CD4-positive, alpha-beta T cell treated with Interleukin-1 beta for 1 hour (primary cell): Measurements from ENCODE around the gene MTX1.

Experiments used
- DNase-seq, 2 donors: peaks; one replicate each; pipeline ENCODE4 v3.0.0-alpha.2; 2020 to 2022

Gene MTX1

DNA sequence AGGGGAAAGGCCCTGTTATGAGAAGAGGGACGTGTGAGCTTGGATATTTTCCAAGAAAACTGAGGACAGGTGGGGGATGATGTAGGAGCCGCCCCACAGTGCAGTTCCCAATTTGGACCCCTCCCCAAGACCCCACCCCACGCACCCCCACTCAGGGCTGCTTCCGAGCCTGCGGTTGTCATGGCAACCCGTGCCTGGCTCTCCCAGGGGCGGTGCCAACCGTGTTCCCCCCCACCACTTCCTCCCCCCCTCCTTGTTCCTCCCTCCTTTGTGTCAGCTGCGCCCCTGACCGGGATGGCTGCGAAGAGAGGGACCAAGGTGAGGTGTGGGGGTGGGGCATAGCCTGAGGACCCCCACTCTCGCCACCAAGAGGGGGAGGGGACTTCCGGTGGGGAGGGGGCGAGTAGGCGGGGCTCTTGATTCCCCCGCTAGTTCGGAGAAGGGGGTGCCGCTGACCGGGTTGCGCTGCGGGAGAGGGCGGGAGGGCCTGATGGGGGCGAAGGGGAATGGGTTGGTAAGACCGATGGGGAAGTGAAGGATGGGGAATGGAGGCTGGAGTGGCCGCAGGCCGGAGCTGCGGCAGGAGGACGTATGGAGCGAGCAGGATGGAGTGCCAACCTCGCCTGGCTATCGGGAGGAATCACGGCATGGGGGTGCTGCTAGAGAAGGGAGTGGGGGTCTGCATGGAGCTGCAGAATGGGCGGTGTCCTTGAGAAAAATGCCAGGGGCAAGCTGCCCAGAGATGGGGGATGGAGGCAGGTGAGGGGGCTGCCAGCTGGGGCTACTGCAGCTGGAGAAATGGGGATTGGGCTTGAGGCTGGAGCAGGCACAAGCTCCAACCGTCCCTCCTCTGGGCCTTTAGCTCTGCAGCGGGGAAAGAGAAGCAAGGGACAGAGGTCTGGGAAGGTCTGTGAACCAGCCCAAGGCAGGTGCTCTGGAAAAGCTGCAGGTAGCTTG, 33.9 kb upstream of the MTX1 start:
- DNase-seq: peak; percentile 68 to 71

DNA sequence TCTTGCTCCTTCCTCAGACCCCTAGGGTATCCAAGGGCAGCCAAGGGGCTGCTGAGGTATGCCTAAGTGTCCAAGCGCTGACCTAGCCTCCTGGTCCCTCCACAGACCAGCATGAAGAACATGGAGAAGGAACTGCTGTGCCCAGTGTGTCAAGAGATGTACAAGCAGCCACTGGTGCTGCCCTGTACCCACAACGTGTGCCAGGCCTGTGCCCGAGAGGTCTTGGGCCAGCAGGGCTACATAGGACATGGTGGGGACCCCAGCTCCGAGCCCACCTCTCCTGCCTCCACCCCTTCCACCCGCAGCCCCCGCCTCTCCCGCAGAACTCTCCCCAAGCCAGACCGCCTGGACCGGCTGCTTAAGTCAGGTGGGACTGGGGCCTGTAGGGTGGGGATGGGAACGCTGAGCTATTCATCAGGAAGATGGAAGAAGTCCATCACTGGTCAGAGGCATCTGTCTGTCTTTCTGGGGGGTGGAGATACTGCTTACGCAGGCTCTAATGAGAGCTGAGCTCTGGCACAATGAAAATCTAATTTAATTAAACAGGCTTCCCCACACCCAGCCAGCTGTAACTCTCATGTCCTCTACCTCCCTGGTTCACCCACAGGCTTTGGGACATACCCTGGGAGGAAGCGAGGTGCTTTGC, 33.1 kb upstream of the MTX1 start:
- DNase-seq: no peak

DNA sequence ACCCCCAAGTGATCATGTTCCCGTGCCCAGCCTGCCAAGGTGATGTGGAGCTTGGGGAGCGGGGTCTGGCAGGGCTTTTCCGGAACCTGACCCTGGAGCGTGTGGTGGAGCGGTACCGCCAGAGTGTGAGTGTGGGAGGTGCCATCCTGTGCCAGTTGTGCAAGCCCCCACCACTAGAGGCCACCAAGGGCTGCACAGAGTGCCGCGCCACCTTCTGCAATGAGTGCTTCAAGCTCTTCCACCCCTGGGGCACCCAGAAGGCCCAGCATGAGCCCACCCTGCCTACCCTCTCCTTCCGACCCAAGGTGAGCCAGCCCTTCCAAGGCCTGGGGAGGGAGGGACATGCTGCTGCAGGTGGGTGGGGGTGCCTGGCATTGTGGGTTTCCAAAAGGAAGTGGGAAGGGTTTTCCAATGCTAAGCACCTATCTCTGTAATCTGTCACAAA, 32.5 kb upstream of the MTX1 start:
- DNase-seq: no peak

GRCh38 chr1:155176544-155177071, 31.9 kb upstream of the MTX1 start:
- DNase-seq: peak; percentile 79 to 84

- DNase-seq: no peak
These were observed 31.1 kb upstream of the MTX1 start for GRCh38 chr1:155177192-155177917.

DNA sequence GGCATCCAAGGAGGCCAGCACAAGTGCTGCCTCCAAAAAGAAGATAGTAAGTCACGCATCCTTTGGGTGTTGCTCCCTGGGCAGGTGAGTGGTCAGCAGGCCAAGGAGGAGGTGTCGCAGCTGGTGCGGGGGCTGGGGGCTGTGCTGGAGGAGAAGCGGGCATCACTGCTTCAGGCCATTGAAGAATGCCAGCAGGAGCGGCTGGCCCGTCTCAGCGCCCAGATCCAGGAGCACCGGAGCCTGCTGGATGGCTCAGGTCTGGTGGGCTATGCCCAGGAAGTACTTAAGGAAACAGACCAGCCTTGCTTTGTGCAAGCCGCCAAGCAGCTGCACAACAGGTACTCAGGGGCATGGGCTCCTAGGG, 30.6 kb upstream of the MTX1 start:
- no peak for DNase-seq

- peak in 1 of 2 donors; percentile 38 for DNase-seq
These were observed 29.9 kb upstream of the MTX1 start for GRCh38 chr1:155178441-155179111.

DNA sequence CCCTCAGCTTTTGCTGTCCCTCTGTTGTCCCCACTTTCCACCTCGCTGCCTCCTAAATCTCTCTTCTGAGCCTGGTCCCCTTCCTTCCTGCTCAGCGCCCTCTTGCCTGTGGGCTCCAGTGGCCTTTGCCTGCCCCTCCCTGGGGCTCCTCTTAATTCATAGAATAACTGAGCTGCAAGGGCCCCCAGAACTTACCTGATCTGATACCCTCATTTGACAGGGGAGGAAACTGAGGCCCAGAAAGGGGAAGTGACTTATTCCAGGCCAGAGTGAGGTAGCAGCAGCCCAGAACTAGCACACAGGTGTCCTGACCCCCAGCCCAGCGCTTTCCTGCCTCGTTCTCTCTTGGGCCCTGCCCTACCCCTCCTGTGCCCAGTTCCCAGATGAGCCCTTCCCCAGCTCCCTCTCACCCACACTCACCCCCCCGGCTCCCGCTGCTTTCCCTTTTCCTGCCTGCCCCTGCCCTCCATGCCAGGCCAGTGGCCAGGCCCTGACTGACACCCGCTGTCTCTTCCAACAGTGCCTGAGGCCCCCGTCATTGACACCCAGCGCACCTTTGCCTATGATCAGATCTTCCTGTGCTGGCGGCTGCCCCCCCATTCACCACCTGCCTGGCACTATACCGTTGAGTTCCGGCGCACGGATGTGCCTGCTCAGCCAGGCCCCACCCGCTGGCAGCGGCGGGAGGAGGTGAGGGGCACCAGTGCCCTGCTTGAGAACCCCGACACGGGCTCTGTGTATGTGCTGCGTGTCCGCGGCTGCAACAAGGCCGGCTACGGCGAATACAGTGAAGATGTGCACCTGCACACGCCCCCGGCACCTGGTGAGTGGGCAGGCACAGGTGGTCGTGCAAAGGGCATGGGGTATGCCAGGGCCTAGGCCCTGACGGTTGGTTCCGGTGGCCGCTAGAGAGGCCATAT, 29.1 kb upstream of the MTX1 start:
- DNase-seq: no peak

GRCh38 chr1:155181371-155182051, 27.0 kb upstream of the MTX1 start:
- DNase-seq: no peak

GRCh38 chr1:155182052-155182550, 26.4 kb upstream of the MTX1 start:
- DNase-seq: no peak

GRCh38 chr1:155183775-155184221, 24.7 kb upstream of the MTX1 start:
- DNase-seq: no peak

DNA sequence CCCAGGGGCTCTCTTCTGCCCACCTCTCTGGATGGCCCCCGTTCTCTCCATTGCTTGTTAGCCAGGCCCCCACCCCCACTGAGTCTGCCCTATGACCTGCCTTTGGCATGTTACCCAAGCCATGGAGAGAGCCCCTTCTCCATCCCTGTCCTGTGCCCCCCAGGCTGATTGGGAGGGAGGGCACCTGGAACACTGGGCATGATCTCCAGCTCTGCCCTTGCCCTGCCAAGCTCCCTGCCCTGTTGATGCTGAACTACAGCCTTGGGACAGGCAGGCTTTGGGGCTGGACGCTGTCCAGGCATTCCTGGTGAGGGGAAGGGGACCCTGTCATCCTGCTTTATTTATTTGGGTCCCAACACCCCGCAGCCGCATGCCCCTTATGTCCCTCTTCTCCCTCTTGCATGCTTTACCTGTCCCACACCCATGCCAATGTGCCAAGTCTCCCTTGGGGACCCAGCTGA, 24.1 kb upstream of the MTX1 start:
- DNase-seq: no peak

DNA sequence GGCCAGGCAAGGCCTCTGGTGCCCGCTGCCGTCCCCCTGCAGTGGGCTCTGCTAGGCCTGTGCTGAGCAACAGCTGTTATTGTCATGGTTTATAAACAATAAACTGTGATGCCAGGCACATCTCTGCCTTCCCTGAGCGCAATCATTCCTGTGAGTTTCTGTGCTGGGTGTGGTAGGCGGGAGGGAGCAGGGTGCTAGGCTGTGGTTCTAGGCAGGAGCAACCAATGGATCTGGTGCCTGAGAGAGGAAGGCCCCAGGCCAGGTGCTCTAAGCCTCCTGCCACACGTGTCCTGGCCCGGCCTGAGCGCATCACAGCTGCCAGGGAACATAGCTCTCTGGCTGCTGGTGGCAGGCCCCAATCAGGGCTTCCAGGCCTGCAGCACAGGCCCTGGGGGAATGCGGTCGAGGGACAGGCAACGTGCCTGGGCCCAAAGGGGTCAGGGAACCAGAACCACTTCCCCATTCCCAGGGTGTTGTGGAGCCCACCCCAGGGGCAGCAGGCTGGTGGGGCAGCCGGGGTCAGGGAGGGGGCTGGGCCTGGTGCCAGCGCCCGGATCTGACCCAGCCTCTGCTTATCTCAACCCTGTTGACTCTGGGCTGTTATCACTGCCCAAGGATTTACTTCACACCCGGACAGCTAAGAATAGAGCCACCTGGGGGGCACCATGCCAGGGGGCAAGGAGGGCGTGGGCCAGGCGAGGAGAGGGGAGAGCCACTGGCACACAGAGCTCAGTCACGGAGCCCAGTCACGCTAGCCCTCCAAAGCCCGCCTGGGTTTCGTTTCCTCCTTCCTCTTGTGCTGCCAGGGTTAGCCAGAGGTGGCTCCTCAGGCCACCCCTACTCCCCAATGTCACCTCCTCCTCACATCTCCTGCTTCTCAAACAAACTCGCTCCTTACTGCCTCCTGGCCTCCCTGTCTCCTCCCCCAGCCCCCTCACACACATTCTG, 23.4 kb upstream of the MTX1 start:
- peak in 1 of 2 donors; percentile 67 for DNase-seq

- DNase-seq: no peak
These were observed 22.8 kb upstream of the MTX1 start for GRCh38 chr1:155185783-155186066.

- no peak for DNase-seq
These were observed 22.3 kb upstream of the MTX1 start for GRCh38 chr1:155186067-155186793.

GRCh38 chr1:155186794-155187455, 21.6 kb upstream of the MTX1 start:
- no peak for DNase-seq

DNA sequence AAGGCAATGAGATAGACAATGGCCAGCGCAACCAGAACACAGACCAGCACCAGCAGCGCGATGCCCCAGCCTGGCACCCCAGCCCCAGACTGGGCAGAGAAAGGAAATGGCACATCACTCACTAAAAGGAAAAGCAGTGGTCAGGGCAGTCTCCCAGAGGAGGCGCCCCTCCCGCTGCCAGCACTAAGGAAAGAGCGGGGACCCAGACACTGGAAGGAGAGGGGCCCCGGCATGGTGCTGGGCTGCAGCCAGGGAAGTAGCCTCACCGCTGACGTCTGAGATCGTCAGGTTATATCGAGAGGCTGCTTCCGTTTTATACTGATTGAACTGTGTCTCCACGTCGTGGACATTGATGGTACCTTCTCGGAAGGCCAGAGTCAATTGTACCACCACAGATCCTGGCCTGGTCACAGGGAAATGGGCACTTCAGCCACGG, 21.0 kb upstream of the MTX1 start:
- DNase-seq: no peak

DNA sequence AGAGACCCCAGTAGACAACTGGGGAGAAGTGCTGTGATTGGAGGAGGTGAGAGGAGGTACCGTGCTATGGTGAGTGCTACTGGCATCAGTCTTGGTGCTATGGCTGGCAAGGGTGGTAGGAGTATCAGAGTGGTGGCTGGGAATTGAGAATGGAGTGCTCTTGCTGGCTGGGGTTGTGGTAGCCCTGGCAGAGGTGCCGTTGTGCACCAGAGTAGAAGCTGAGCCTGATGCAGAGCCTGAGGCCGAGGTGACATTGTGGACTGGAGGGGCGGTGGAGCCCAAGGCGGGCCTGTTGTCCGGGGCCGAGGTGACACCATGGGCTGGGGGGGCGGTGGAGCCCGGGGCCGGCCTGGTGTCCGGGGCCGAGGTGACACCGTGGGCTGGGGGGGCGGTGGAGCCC, 20.2 kb upstream of the MTX1 start:
- no peak for DNase-seq
